AG04450 (cell line): Measurements from ENCODE around the gene ELP2. TPM values are rescaled to one million over a fixed set of nuclear protein-coding genes. Genes with fewer than 3 reads are reported as not detected.

Experiments used
- CTCF ChIA-PET: fragments of 300-600, 350-600 bp; formaldehyde crosslinking; extraction: SDS; loops from one replicate; lab custom pipeline; 2022; ENCODE audit warnings: antibody characterized with exemption, inconsistent platforms; lab: Charles Lee
- POLR2A ChIA-PET: fragments of 350-600 bp; formaldehyde crosslinking; extraction: SDS; loops from one replicate; lab custom pipeline; 2021; ENCODE audit warnings: antibody characterized with exemption, inconsistent platforms; lab: Yijun Ruan, JAX
- DNase-seq: peaks from one replicate; pipeline ENCODE4 v3.0.0-alpha.2; 2011; ENCODE audit warnings: low read depth, low spot score
- H3K27ac ChIP-seq: one replicate; pipeline ENCODE4 v1.5.1; 2012; ENCODE audit warnings: low read depth, low read length, control low read depth
- H3K27me3 ChIP-seq: one replicate; pipeline ENCODE4 v1.6.0; 2012; ENCODE audit warnings: low read length; ENCODE audit not compliant: control insufficient read depth, insufficient read depth
- H3K4me3 ChIP-seq: 2 replicates; pipeline ENCODE4 v1.5.1; 2011; ENCODE audit warnings: mild to moderate bottlenecking, low read depth, low read length, control low read depth
- H3K9me3 ChIP-seq: 2 replicates; pipeline ENCODE4 v1.5.1; 2012; ENCODE audit warnings: low read length; ENCODE audit not compliant: control insufficient read depth, insufficient read depth
- polyA plus RNA-seq: library from polyadenylated mRNA; depleted of rRNA; stranded (reverse); fragments of >200 nt; gene quantifications from 2 replicates; pipeline ENCODE4 v1.2.3, GENCODE V29; 2011; rRNA removed
- TF ChIP-seq, protein P1 (sequence below): IDR thresholded peaks from 2 replicates; pipeline ENCODE4 v1.5.1; 2011; ENCODE audit warnings: low read depth, low read length, control low read depth, inconsistent platforms

The ELP2 gene
- polyA plus RNA-seq, 1 experiment = 122 TPM

DNA sequence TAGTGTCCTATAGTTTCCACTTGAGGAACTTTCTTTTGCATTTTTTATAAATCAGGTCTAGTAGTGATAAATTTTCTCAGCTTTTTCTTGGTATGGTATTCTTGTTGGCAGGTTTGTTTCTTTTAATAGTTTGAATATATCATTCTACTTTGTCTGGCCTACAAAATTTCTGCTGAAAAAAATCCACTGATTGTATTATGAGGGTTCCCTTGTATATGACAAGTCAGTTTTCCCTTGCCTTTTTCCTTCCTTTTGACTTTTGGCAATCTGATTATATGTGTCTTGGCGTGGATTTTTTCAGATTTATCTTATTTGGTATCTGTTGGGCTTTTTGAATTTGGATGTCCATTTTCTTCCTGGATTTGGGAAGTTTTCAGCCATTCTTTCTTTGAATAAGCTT lies 99.5 kb downstream of the ELP2 start:
- ChIA-PET POLR2A (no interaction called here), CTCF (interaction anchor here (0.7 kb wide), 2 partner anchors 55 to 535 kb away, joined by 5 to 6 read pairs; no protein-coding TSS in a partner anchor)
- TF ChIP-seq, protein P1, sequence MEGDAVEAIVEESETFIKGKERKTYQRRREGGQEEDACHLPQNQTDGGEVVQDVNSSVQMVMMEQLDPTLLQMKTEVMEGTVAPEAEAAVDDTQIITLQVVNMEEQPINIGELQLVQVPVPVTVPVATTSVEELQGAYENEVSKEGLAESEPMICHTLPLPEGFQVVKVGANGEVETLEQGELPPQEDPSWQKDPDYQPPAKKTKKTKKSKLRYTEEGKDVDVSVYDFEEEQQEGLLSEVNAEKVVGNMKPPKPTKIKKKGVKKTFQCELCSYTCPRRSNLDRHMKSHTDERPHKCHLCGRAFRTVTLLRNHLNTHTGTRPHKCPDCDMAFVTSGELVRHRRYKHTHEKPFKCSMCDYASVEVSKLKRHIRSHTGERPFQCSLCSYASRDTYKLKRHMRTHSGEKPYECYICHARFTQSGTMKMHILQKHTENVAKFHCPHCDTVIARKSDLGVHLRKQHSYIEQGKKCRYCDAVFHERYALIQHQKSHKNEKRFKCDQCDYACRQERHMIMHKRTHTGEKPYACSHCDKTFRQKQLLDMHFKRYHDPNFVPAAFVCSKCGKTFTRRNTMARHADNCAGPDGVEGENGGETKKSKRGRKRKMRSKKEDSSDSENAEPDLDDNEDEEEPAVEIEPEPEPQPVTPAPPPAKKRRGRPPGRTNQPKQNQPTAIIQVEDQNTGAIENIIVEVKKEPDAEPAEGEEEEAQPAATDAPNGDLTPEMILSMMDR = no peak
- DNase-seq = no peak
- Histone ChIP-seq H3K27ac (no peak overlapping the region), H3K9me3 (peaks cover 4% of the 10 kb centered on the region; the same call in 1 of the 2 replicates), H3K27me3 (no peaks in the 10 kb centered on the region), H3K4me3 (no peak overlapping the region)

Other genes with a start within 250 kb of the ELP2 start
- gene RPRD1A, start 62.3 kb upstream of the ELP2 start, polyA plus RNA-seq = 25.7 and 35.6 TPM in 2 replicates
- 108 and 123 TPM in 2 replicates for gene SLC39A6, start 559 bp upstream of the ELP2 start, polyA plus RNA-seq
- gene MOCOS, start 57.6 kb downstream of the ELP2 start, polyA plus RNA-seq = 4.2 and 5.1 TPM in 2 replicates
- 41.1 and 50.3 TPM in 2 replicates for gene FHOD3, start 167.8 kb downstream of the ELP2 start, polyA plus RNA-seq